PC-9 (cell line): Measurements from ENCODE around the gene INPP5A.

Experiments
- EZH2 ChIP-seq: fragments of 200-600 bp; sonication (generic); IDR thresholded peaks from 2 replicates; pipeline ENCODE4 v1.8.0; 2017; ENCODE audit warnings: antibody characterized with exemption, low read depth
- TF ChIP-seq, protein P1 (sequence below): fragments of 200-600 bp; sonication (generic); conservative IDR thresholded peaks from 2 replicates; pipeline ENCODE4 v1.6.1; 2017; ENCODE audit warnings: mixed run types, antibody characterized with exemption, mild to moderate bottlenecking, moderate library complexity

DNA sequence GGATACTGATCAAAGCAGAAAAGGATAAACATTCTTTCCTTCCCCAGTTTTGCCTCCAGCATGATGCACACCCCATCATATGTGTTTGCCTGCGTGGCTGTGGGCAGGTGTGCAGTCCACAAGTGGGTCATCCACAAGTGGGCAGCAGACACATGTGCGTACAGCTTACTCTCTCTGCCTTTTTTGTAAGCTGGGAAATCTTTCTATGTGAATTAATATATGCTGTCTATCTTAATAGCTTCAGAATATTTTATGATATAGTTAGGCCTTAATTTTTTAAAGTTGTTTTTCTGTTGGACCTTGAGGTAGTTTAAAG, 80.1 kb downstream of the INPP5A start:
- TF ChIP-seq, protein P1, sequence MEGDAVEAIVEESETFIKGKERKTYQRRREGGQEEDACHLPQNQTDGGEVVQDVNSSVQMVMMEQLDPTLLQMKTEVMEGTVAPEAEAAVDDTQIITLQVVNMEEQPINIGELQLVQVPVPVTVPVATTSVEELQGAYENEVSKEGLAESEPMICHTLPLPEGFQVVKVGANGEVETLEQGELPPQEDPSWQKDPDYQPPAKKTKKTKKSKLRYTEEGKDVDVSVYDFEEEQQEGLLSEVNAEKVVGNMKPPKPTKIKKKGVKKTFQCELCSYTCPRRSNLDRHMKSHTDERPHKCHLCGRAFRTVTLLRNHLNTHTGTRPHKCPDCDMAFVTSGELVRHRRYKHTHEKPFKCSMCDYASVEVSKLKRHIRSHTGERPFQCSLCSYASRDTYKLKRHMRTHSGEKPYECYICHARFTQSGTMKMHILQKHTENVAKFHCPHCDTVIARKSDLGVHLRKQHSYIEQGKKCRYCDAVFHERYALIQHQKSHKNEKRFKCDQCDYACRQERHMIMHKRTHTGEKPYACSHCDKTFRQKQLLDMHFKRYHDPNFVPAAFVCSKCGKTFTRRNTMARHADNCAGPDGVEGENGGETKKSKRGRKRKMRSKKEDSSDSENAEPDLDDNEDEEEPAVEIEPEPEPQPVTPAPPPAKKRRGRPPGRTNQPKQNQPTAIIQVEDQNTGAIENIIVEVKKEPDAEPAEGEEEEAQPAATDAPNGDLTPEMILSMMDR: no peak
- no peak for TF ChIP-seq EZH2
